M059J (cell line): Measurements from ENCODE around the gene TRIM2. TPM values are rescaled to one million over a fixed set of nuclear protein-coding genes. Genes with fewer than 3 reads are reported as not detected.

Experiments
- DNase-seq: peaks from one replicate; pipeline ENCODE4 v3.0.0-alpha.2; 2012; ENCODE audit warnings: low read depth
- total RNA-seq: library from RNA; depleted of rRNA; stranded (reverse); fragments of >200 nt; shearing (Covaris generic); gene quantifications from 2 replicates; pipeline ENCODE4 v1.2.3, GENCODE V29; 2014

Gene TRIM2
- total RNA-seq, 1 experiment from 2014 or later, result 18.4 TPM

GRCh38 chr4:153275380-153276276 is 71.4 kb downstream of the TRIM2 start:
- no peak for DNase-seq

- DNase-seq, result no peak
These were observed 72.7 kb downstream of the TRIM2 start for GRCh38 chr4:153276971-153277370.

GRCh38 chr4:153281476-153281875 is 77.2 kb downstream of the TRIM2 start:
- DNase-seq, result no peak

GRCh38 chr4:153282023-153282422 is 77.8 kb downstream of the TRIM2 start:
- no peak for DNase-seq

GRCh38 chr4:153283260-153283659 is 79.0 kb downstream of the TRIM2 start:
- DNase-seq, result no peak

GRCh38 chr4:153290134-153290533 is 85.9 kb downstream of the TRIM2 start:
- no peak for DNase-seq

- no peak for DNase-seq
These were observed 87.3 kb downstream of the TRIM2 start for GRCh38 chr4:153291562-153291961.

GRCh38 chr4:153292897-153293741 is 88.9 kb downstream of the TRIM2 start:
- no peak for DNase-seq

- DNase-seq, result no peak
These were observed 89.5 kb downstream of the TRIM2 start for GRCh38 chr4:153293742-153294057.

- no peak for DNase-seq
These were observed 90.4 kb downstream of the TRIM2 start for GRCh38 chr4:153294631-153295030.

GRCh38 chr4:153295131-153295755 is 91.0 kb downstream of the TRIM2 start:
- no peak for DNase-seq

- DNase-seq, result no peak
These were observed 92.0 kb downstream of the TRIM2 start for GRCh38 chr4:153296040-153296823.

- no peak for DNase-seq
These were observed 92.9 kb downstream of the TRIM2 start for GRCh38 chr4:153297116-153297515.

- DNase-seq, result no peak
These were observed 106.5 kb downstream of the TRIM2 start for GRCh38 chr4:153310793-153311192.

- DNase-seq, result no peak
These were observed 110.7 kb downstream of the TRIM2 start for GRCh38 chr4:153314915-153315314.

- peak; percentile 59 for DNase-seq
These were observed 114.6 kb downstream of the TRIM2 start for GRCh38 chr4:153318696-153319320.

GRCh38 chr4:153322791-153323190 is 118.5 kb downstream of the TRIM2 start:
- no peak for DNase-seq

GRCh38 chr4:153324046-153324445 is 119.8 kb downstream of the TRIM2 start:
- DNase-seq, result no peak

- no peak for DNase-seq
These were observed 121.3 kb downstream of the TRIM2 start for GRCh38 chr4:153325558-153325957.

GRCh38 chr4:153326513-153326912 is 122.3 kb downstream of the TRIM2 start:
- DNase-seq, result peak; percentile 72

- DNase-seq, result no peak
These were observed 123.0 kb downstream of the TRIM2 start for GRCh38 chr4:153327247-153327646.
